GM21619 (cell line): ENCODE results near the gene ARHGAP12.

Experiments used
- ATAC-seq: cut with Tn5 transposase; IDR thresholded peaks from one replicate; pipeline ENCODE4 v1.9.1; 2021; ENCODE audit not compliant: unreplicated experiment

The ARHGAP12 gene

DNA sequence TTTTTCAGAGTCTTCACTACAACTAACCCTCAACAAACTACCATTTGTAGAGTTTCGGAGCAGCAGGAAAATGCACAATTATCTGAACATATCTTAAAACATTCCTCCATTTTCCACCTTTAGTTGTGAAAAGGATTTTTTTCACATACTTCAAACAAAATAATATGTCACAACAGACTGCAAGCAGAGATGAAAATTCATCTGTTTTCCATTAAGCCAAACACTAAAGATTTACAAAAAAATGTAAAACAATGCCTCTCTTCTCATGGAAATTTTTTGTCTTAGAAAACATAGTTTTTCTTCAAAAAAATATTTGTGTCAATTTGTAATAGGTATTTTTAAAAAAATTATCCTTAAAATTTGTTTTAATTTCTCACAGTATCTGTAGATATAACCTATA is 98.9 kb downstream of the ARHGAP12 start:
- no peak for ATAC-seq

DNA sequence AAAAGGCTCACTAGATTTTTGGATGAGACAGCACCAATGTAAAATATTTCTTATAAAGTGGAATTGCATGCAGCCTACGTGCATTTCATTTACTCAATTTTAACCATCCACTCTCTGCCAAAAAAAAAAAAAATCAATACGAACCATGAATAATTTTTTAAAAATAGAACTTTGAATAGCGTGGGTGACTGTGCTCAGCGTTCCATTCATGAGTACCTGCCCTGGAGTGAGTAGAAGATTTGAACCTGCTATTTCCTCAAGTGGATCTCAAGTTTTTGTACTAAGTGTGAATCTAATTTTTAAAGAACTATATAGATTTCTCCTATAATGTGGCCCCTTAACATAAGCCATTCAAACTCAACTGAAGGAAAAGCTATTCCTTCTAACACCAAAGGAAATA is 105.3 kb downstream of the ARHGAP12 start:
- no peak for ATAC-seq

DNA sequence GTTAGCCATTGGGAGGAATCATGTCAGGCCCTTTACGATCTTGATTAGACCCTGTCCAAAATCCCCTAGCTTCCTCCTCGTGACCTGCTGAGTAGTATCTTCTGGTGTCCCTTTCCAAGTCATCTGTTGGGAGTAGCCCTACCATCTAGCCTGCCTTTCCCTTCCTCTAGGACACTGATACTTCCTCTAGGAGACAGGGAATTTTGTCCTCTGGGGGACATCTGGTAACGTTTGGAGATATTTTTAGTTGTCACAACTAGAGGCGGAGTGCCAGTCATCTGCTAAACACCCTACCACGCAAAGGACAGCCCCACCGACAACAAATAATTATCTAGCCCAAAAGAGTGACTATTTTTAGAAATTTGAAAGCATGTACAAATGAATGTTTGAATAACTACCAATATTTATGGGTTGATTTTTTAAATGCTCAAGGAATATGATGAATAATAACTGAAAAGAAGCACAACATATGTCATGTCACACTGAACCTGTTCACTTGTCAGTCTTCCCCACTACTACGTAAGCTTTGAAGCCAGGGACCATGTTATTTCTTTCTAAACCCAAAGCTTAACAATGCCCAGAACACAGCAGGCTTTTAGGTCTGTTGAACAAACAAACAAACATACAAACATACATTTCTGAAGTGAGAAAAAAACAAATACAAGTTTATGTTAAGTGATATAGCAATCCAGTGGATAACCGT is 105.9 kb downstream of the ARHGAP12 start:
- no peak for ATAC-seq

DNA sequence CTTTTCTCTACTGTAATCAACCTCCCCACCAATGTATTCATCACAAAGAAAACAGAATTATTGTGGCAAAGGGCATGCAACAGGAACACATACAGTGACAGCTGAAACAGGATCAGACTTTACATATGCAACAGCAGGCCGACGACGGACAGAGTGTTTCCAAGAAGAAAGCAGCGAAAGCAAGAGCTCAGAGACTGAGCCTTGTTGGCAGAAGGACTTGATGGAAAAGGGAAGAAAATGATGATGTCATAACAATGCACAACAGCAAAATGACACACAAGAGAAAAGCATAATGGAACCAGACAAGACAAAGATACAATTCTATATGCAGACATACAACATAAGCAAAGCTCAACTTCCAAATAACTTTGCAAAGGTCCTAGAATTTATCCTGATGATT is 106.5 kb downstream of the ARHGAP12 start:
- ATAC-seq: no peak

DNA sequence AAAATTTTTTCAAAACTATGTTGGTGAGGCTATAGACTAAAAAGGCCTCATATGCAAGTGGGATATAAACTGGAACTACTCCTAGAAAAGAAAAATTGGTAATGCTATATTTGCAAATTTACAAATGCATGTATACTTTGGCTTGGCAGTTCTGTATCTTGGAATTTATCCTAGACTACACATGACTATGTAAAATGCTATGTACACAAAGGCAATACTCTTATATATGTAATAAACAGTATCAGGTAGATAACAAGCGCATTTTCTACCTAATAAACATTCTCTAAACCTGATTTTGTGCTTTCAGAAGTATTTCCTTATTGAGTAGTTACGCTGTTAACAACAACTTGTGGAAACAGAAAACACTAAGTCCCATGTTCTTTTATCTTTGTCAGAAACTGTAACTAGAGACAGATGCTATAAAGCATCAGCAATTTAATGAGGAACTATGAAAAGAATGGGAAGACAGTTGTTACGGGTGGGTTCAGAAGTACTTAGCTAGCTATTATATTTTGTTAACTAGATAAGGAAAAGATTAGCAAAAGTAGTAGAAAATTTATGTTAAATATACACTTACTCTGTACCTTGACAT is 107.8 kb downstream of the ARHGAP12 start:
- no peak for ATAC-seq

DNA sequence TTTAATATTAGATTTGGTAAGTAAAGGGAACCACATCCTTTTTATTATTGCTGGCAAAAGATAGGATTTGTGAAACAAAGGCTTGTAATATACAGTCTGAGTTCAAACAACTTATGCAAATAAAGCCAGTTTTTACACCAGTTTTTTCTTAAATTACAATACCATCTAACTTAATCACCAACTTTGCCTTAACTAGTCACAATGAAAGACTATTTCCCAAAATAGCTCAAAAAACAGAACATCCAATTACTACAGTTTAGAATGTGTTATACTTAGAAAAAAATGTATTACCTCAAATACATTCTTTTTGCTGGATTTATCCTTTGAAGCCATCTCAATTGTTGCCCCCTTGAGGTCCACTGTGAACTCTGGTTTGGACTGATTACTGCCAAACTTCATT is 108.5 kb downstream of the ARHGAP12 start:
- ATAC-seq: no peak

DNA sequence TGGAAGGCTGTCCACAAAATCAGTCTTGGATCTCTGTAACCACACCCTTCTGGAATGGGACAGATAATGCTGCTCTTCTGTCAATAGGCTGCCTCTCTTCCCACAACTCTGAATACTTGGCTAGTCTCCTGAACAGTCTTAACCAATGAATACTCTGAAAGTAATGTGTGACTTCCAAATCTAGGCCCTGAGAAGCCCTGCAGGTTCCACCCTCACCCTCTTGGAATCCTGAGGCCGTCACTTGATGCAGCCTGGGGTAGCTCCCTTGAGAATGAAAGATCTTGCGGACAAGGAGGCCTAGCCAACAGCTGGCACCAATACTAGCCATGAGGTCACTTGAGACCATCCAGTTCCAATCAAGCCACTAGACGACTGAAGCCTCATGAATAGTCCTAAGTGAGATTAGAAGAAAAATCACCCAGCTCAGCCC is 109.2 kb downstream of the ARHGAP12 start:
- ATAC-seq: no peak

DNA sequence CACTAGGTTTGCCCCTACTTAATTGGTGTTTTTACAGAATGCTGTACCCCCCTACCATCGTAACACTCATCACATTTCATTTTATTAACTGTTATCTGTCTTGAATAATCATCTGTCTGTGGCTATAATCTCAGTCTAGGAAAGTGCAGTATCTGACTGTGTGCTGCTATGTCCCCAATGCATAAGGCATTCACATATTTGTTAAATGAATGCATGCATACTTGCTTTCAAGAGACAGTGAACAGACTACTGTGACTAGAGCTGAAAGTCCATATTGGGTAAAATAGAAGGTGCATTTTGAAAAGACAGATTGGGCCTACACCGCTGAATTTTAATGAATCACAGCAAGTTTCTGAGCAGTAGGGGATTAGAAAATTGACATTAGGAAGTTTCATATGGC is 112.3 kb downstream of the ARHGAP12 start:
- ATAC-seq: no peak

DNA sequence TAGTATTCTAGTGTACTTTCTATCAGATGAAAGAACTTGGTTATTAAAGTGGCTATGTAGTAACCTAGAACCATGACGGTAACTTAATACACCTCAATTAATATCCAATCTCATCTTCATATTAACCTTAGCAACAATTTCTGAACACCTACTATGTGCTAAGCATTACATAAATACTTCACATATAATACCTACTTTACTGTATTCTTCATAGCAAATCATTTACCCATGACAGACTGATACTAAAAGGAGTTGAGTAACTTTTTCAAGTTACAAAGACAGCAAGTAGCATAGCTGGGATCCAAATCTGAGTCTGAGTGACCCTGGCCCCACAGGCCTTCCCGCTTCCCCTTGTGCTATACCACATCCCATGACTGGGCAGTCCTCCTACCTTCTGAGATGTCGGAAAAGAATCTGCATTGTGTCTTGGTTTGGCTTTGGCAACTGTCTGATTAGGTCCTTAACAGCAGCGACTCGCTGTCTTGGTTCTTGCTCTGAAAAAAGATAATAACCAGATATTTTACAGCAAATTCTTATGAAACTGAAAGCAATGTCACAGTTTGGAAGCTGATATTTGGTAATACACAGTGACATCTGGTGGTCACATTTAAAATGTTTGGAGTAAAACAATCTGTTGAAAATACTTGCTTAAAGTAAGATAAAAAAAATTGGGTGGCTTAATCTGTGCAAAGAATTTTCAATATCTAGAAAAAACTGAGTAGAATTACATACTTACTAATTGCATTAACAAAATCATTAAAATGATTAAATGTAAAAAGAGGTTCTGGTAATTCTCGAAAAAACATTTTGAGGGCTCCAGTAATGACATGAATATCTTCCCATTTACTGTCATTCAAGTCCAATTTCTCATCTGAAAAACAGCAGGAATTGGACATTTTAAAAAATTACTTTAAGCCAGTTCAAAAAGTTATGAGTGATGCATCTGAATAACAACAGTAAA is 120.1 kb downstream of the ARHGAP12 start:
- peak; percentile 69 for ATAC-seq

DNA sequence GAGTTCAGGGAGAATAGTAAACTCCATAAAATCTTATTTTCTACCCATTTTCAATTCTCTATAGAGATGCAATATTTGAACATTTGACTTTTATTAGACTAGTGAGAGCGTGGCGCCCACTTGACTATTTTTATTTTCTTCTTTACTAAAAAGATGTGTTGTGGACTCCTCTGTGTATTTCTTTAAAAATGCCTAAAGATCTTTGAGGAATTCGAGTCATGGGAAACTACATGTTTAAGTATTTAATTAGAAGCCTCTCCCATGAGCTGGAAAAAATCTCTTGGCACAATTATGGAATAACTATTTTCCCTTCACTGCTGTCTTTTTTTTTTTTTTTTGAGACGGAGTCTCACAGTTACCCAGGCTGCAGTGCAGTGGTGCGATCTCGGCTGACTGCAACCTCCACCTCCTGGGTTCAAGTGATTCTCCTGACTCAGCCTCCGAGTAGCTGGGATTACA is 124.2 kb downstream of the ARHGAP12 start:
- ATAC-seq: no peak

DNA sequence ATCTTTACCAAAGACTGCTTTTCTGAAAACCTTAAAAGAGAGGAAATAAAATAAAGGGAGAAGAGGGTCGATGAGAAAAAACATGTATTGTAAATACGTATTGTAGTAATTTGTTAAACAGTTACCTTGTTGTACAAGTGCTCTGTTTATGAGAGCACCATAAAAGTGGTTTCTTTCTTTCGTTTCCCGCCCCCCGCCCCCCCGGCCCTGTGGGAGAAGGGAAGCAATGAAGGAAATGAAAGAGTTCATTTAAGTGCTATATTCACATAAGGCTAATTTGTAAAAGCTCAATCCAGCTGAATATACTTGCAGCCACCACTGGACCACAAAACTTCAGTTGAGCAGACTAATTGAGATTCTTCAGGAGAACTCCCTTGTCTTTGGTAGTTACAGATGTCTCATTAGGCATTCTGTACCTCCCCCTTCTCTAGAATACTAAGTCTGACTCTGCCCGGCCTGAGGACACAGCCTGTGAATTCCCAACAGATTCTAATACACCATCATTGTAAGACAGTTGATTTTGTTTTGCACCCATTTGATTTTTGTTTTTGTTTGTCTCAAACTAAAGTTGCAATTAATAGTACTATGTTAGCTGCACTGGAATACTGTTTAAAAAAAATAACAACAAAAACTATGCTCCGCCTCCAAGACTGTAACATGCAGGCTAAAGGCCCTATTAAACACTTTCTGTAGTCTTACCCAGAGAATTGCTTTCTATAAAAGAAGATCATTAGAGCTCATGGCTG is 124.9 kb downstream of the ARHGAP12 start:
- ATAC-seq: no peak

DNA sequence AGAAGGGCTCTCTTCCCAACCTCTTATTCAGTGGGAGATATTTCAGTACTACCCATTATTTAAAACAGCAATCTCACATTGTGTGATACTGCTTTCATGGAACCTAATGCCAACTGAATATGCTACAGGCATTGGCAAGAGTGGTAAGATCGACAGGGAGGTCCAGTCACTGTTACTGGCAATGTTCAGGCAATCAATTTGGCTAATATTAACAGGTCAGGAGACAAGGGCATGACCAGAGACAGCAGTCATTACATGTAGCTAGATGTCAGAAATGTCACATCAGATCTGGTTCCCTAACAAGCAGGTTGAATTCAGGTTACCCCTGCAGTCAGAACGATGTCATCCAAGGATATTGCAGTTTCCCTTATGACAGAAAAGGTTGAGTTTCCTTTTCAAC is 129.4 kb downstream of the ARHGAP12 start:
- ATAC-seq: no peak

DNA sequence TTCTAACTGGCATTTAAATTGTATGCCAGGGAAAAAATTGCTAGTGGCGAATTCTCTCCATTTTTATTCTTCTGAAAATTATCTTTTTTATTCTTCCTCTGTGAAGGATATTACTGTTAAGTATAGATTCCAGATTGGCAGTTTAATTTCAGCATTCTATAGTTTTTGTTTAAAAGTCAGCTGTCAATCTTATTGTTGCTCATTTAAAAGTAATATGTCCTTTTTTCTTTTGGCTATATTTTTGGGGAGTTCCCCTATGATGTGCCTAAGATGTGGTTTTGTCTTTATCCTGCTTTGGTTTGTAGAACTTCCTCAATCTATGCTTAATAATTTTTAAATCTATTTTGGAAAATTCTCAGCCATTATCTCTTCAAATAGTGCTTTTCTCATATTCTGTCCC is 135.9 kb downstream of the ARHGAP12 start:
- ATAC-seq: no peak

DNA sequence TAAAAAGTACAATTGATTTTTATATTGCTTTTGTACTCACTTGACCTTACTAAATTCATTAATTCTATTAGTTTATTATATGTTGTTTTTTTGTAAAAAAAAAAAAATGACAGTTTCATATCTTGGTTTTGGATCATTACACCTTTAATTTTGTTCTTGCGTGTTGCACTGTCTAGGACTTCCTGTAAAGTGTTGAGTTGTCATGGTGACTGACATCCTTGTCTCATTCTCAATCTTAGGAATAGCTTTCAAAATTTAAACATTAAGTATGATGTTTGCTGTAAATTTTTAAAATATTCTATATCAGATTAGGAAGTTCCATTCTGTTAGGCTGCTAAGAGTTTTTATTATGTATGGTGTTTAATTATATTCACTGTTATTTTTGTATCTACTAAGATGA is 139.1 kb downstream of the ARHGAP12 start:
- no peak for ATAC-seq

DNA sequence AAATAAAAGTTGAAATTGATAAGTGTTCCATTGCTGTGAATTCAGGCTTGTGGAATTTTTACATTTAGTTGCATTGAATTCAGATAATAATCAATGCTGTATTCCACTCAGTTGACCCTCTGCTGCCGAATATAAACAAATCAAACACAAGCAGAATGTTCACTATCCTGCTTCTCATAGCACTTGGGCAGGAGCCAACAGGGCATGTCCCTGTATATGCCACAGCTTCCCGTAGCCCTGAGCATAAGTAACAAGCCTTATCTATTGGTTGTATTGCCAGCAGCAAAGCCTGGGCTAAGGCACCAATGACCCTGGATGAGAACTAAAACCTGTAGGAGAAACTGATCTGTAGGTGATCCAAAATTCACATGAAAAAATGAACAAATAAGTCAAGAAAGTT is 145.9 kb downstream of the ARHGAP12 start:
- no peak for ATAC-seq

DNA sequence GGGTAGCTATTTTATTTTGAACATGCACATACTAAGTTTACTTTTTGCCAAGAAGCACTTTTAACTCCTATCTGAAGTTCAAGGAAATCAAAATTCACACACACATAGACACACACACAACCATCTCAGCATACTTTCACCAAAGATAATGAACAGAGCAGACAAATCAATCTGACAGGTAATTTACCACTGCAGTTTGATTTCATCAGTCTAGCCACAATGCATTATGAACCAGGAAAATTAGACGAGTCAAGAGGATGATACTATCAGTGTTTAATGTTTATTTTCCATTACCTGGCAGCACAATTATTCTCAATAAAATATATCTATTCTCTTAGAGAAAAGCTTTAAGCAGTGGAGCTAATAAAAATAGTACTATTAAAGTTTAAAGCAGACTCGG is 147.9 kb downstream of the ARHGAP12 start:
- no peak for ATAC-seq

DNA sequence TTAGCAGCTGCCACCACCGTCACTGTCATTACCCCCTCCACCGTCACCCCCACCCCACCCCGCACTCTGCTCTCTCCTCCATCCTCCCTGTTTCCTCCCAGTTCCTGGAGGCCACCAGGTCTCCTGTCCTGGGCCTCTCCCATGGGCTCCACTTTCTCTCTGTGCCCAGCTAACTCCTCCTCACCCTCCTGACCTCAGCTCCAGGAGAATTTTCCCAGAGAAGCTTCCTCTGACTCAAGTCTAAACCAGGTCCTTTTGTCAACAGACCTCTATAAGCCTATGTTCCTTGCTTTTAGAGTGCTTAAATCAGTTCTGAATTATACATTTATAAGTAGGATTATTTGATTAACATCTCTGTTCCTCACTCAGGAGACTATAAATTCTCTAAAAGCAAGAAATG is 150.0 kb downstream of the ARHGAP12 start:
- ATAC-seq: no peak

DNA sequence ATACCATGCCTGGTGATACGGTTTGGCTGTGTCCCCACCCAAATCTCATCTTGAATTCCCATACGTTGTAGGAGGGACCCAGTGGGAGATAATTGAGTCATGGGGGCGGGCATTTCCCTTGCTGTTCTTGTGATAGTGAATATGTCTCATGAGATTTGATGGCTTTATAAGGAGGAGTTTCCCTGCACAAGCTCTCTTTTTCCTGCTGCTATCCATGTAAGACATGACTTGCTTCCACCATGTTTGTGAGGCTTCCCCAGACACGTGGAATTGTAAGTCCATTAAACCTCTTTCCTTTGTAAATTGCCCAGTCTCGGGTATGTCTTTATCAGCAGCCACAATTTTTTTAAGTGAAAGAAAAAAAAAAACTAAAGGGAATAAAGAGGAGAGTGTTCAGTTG is 152.5 kb downstream of the ARHGAP12 start:
- ATAC-seq: no peak

DNA sequence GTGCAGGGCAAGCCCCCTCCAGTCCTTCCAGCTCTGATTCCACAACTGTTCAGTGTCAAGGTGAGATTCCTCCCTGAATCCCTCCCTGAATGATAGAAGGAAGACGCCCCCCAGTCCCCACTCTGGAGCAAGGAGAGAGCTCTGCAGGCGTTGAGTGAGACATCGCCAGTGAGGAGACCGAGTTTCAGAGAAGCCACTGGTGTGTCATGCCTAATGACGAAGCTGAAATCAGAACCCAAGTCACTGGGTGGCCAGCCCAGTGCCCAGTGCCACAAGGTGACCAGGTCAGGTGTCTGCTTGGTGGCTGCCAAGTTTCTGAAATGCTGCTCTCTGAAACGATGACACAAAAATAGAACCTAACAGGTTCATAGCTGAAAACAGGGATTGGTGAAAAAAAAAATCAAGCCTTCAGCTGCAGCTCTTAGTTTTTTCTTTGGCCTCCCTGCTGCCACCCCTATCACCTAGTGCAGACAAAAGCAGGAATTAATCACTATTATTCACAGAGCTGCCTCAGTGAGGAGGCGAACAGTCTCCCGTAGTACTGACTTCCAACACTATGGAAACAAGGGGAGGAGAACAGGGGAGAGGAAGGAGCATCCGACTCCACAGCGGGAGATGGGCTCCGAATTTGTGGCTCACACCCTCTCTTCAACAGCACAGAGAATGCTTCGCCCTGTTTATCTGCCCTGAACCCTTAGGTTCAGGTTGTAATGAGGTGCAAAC is 153.5 kb downstream of the ARHGAP12 start:
- no peak for ATAC-seq

DNA sequence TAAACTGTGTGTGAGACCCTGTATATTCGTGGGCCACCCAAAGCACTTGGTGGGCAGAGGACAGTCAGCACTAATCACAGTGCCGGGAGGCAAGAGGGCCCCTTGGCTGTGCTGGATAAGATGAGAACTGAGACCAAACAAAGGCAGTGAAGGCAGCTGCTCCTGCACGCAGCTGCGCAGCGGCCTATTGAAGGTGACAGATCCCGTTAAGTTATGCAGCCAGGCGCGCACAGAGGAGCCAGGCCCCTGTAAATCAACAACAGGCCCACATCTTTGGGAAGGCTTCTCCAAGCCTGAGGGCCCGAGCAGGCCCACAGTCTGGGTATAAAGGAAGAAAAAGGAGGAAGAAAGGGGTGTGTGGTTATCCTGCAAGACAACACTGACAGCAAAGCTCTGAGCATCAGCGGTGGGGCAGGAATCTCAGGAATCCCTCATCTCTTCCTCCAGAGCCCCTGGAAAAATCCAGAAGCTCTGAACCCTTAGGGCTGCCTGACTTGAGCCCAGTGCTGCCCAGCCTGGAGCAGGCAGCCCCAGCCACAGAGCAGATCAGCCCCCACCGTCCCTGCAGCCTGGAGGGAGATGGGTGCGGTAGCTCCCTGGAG is 154.2 kb downstream of the ARHGAP12 start:
- ATAC-seq: no peak
